ENCODE measurements around the gene ZNF467. TPM values are rescaled to one million over a fixed set of nuclear protein-coding genes. Genes with fewer than 3 reads are reported as not detected.

ZNF467 gene
- total RNA-seq, 1 experiment from 2014 or later = 11.3 TPM

- ChIA-PET RAD21 (ENCODE audit: low non-redundant PET in 1 of 2, low total read pairs in 2 of 2, uncharacterized antibody in 2 of 2, unreplicated experiment in 2 of 2) (no interaction called here), POLR2A (no interaction called here), CTCF (interaction anchor here (2.1 kb wide), 1 partner anchor 91 kb away, joined by 9 read pairs; no protein-coding TSS in a partner anchor)
- no peaks in the 10 kb centered on the region for H4K20me1 ChIP-seq (ENCODE audit: insufficient read depth)
- H3K4me2 ChIP-seq (ENCODE audit: low read length) = no peak overlapping the region
- no peaks in the 10 kb centered on the region for H3K27me3 ChIP-seq (ENCODE audit: insufficient read depth, low read length)
- no peaks in the 10 kb centered on the region for H3K9me3 ChIP-seq (ENCODE audit: control insufficient read depth in 1 of 2, insufficient read depth in 1 of 2, low read depth in 1 of 2, low read length in 2 of 2)
- H2AFZ ChIP-seq (ENCODE audit: low read depth, low read length, poor library complexity, severe bottlenecking) = no peak overlapping the region
- H3K36me3 ChIP-seq (ENCODE audit: control insufficient read depth in 1 of 2, insufficient read depth in 2 of 2, low read length in 2 of 2) = no peaks in the 10 kb centered on the region
- no peaks in the 10 kb centered on the region for H3K79me2 ChIP-seq (ENCODE audit: insufficient read depth, low read length)
- BruUV-seq (replicated peaks) = no TSS peak
- no peak overlapping the region for H3K4me3 ChIP-seq (replicated peaks in 1 of 2; ENCODE audit: low read depth in 1 of 2, low read length in 2 of 2)
- no peaks in the 10 kb centered on the region for H3K9me2 ChIP-seq (ENCODE audit: insufficient read depth)
- TF ChIP-seq MAX (IDR thresholded peaks at IDR 0.05) (no peak), RAD21 (IDR thresholded peaks at IDR 0.05; ENCODE audit: low read depth) (peak; percentile 78), EZH2 (IDR thresholded peaks at IDR 0.05) (no peak), CTCF (IDR thresholded peaks at IDR 0.05 in 2 of 3, conservative IDR thresholded peaks at IDR 0.05 in 1 of 3; ENCODE audit: borderline replicate concordance in 1 of 3, insufficient read depth in 1 of 3, low read depth in 2 of 3, low read length in 2 of 3) (peak; percentile 79 to 85 (median 85)), FOSL1 (IDR thresholded peaks at IDR 0.05; ENCODE audit: low read depth) (no peak)
- peak; percentile 95 for ATAC-seq
- H3K27ac ChIP-seq (ENCODE audit: low read depth, low read length) = no peak overlapping the region
- DNase-seq (ENCODE audit: low read depth, low spot score) = peak; percentile 36
- peaks cover 0 to under 1% of the 10 kb centered on the region in 2 experiments; a peak in 1 of 4 replicates for H3K4me1 ChIP-seq (ENCODE audit: control insufficient read depth in 1 of 2, insufficient read depth in 2 of 2, low read length in 2 of 2)
- intact Hi-C loops (cut with micrococcal nuclease) = loop anchor here (1.0 kb wide), 2 partner anchors 91 to 128 kb away; no protein-coding TSS in a partner anchor
- no peak overlapping the region for H3K9ac ChIP-seq (ENCODE audit: low read length)
Observed at GRCh38 chr7:149753375-149754233, 19.8 kb downstream of the ZNF467 start.

All from HCT116 (cell line).